ENCODE results near the gene NBDY.

Gene NBDY

DNA sequence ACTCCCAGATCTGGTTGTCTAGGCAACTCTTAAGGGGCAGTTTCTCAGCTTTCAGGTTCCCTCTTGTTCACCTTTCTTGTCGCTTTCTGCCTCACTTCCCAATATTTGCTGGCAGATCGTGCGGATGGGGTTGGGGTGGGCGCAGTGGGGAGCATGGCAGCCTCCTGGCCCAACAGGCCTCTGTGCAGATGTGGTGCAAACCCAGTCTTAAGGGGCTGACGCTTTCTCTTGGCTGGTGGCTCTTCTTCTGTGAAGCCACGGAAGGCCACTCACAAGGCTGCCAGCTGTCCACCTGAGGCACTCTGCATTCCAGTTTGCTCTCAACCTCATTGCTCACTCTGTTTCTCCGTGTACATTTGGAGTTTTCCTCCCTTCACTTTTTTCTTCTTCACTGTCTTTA, 61.7 kb downstream of the NBDY start:
- no peak for DNase-seq (ENCODE audit: low read depth)
- H3K4me3 ChIP-seq (ENCODE audit: control insufficient read depth, low read depth, low read length) = no peak overlapping the region
- TF ChIP-seq, protein P1, sequence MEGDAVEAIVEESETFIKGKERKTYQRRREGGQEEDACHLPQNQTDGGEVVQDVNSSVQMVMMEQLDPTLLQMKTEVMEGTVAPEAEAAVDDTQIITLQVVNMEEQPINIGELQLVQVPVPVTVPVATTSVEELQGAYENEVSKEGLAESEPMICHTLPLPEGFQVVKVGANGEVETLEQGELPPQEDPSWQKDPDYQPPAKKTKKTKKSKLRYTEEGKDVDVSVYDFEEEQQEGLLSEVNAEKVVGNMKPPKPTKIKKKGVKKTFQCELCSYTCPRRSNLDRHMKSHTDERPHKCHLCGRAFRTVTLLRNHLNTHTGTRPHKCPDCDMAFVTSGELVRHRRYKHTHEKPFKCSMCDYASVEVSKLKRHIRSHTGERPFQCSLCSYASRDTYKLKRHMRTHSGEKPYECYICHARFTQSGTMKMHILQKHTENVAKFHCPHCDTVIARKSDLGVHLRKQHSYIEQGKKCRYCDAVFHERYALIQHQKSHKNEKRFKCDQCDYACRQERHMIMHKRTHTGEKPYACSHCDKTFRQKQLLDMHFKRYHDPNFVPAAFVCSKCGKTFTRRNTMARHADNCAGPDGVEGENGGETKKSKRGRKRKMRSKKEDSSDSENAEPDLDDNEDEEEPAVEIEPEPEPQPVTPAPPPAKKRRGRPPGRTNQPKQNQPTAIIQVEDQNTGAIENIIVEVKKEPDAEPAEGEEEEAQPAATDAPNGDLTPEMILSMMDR (conservative IDR thresholded peaks at IDR 0.05; ENCODE audit: control insufficient read depth, insufficient read depth, low read depth, low read length) = no peak

DNA sequence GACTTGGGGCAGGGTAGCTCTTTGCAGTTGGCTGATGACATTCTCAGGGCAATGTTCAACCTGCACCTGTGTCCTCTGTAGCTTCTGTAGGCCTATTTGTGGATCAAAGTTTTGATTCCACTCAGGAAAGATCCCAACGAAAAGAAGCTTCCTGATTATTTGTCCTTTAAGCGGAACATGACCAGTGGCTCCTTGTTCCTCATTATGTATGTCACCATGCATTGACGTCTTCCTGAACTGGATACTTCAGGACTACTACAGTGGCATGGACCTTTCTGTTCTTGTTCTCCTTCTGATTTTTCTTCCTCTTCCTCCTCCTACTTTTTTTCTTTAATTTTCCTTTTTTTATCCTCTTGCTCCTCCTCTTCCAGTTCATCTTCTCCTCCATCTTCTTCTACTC, 62.4 kb downstream of the NBDY start:
- TF ChIP-seq, protein P1 (conservative IDR thresholded peaks at IDR 0.05; ENCODE audit: control insufficient read depth, insufficient read depth, low read depth, low read length) = no peak
- no peak overlapping the region for H3K4me3 ChIP-seq (ENCODE audit: control insufficient read depth, low read depth, low read length)
- no peak for DNase-seq (ENCODE audit: low read depth)

DNA sequence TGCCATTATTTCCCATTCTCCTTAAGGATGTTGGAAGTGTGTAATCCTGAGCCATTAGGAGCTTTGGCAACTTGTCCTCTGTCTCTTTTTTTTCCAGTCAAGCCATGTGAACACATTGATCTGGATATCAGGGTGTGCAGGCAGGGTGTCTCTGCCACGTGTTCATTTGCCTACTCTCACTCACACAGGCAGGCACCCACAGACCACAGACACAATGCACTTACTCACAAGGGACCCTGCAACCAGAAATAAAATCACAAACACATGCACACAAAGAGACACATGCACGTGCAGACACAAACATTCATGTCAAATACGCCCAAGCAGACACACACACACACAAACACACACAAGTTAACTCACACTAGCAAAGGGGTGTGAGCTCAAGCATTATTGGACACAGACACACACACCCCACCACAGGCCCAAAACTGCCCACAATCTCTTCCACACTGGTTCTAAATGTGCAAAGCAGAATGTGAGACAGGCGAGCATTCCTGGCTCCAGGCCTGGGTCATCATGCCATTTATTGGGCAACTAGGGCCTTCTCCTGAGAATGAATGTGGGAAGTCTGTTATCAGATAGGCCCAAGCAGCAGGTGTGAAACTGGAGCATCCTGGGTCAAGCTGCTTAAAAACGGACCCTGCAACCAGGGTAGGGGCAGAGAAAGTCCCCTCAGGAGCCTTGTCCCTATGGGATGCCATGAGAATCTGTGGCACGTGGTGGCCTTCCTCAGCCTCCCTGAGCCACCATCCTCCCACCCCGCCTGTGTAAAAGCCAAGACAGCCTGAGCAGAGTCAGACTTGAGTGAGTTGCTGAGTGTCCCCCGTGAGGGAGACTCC, 63.4 kb downstream of the NBDY start:
- TF ChIP-seq, protein P1 (conservative IDR thresholded peaks at IDR 0.05; ENCODE audit: control insufficient read depth, insufficient read depth, low read depth, low read length) = no peak
- DNase-seq (ENCODE audit: low read depth) = no peak
- no peak overlapping the region for H3K4me3 ChIP-seq (ENCODE audit: control insufficient read depth, low read depth, low read length)

DNA sequence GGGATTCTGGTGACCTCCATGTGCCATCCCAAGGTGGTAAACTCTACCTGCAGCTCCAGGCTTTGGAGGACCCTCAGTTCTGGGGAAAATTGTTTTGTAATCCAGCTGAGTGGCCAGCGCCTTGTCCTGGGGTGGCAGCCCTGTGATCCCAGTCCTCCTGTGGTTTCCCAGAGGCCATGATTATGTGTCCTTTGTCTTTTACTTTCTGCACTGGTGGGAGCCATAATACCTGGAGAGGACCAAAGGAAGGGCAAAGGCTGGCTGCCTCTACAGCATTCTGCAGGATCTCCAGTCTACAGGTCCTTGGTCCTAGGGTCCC, 64.0 kb downstream of the NBDY start:
- no peak for DNase-seq (ENCODE audit: low read depth)
- H3K4me3 ChIP-seq (ENCODE audit: control insufficient read depth, low read depth, low read length) = no peak overlapping the region
- TF ChIP-seq, protein P1 (conservative IDR thresholded peaks at IDR 0.05; ENCODE audit: control insufficient read depth, insufficient read depth, low read depth, low read length) = no peak

DNA sequence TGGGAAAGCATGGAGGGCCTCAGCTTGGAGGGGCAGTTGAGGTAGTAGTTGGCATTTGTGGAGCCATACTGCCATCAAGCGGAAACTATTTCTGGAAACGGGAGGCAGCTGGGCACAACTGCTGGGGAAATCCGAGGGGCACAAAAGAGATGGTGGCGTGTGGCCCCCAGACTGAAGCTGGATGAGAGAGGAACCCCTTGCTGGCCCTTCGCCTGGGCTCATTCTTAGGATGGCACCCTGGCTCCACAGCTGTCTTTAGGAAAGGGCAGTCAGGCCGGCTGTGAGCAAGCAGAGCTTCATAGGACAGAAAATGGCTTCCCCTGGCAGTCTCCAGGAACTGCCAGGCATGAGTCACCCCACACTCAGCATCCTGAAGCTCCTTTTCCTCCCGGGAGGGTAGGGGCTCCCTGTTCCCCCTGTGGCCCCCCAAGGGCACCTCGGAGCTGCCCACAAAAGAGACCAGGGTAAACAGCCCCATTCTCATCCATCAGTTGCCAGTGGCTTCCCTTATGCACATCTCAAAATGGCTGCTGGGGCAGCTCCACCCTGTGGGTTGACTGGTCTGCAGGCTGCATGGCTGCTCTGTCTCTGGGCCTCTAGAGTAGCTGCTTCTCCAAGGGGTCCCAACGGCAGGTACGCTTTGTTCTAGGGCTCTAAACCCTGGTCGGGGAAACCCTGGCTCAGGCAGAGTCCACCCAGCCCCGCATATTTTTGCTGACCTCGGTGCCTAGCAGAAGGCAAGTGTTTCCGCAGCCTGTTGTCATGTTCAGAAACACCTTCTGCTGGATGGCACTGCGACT, 64.7 kb downstream of the NBDY start:
- H3K4me3 ChIP-seq (ENCODE audit: control insufficient read depth, low read depth, low read length) = no peak overlapping the region
- DNase-seq (ENCODE audit: low read depth) = peak; percentile 28
- TF ChIP-seq, protein P1 (conservative IDR thresholded peaks at IDR 0.05; ENCODE audit: control insufficient read depth, insufficient read depth, low read depth, low read length) = no peak

DNA sequence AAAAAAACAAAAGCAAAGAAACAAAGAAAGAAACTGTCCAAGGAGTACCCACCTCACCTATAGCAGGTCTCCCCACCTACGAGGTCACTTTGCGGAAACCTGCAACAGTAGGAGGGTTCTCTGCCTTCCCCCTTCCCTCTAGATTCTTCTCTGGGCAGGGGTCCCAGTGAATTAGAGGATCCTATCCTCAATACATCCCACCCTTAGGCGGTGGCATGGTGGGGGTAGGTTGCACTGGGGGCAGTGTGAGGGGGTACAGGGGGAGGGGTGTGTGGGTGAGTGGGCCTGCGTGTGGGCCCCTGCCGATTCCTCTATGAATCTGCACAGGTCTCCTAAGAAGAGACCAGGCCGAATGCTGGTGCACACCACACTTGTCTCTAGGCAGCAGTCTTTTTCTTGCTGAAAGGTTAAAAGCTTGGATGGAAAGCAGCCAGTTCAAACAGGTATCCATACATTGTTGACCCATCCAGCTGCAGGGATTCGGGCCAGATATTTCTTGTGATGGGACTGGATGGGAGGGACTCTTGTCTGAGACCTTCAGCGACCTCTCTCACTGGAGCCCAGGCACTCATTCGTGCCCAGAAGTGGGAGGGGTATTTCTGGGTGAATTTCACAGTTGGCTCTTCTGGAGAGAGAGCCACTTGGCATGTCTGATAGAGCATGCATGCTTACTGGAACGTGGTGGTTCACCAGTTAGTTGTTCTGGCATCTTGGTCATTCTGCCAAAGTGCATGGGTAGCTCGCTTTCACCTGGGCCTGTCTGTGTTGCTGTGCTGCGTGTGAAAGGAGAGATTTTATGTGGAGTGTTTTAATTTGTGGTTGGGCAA, 65.6 kb downstream of the NBDY start:
- TF ChIP-seq, protein P1 (conservative IDR thresholded peaks at IDR 0.05; ENCODE audit: control insufficient read depth, insufficient read depth, low read depth, low read length) = no peak
- no peak overlapping the region for H3K4me3 ChIP-seq (ENCODE audit: control insufficient read depth, low read depth, low read length)
- DNase-seq (ENCODE audit: low read depth) = no peak

Data from fibroblast of mammary gland (primary cell).